Measurements from ENCODE around the gene SEMA4A. TPM values are rescaled to one million over a fixed set of nuclear protein-coding genes. Genes with fewer than 3 reads are reported as not detected.
"Not testable (repeated sequence)": the region's sequence is repeated elsewhere in the genome, so short reads cannot be mapped to it uniquely, and the experiment has no call there.

Gene SEMA4A
- total RNA-seq, 1 experiment from 2014 or later: 1.8 TPM

DNA sequence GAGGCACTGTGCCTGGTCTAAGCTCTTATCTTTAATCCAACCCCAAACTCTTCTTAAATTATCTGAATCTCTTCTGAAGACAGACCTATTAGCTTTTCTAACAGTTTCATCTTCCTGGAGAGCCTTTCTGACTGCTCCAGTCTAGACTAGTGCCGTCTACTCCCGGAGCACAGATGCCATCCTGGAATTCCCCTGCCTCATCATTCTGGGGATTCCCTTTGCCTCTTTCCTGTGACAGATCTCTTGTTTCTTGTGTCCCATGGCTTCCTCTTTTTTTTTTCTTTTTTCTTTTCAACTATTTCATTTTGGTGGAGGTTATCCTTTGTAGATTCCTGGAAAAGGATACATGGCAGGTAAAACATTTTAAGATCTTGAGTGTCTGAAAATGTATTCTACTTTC is 11.7 kb downstream of the SEMA4A start:
- DNase-seq (ENCODE audit: low read depth in 1 of 2, low spot score in 2 of 2): no peak
- no peak overlapping the region for H3K27ac ChIP-seq
- H3K27me3 ChIP-seq (replicated peaks): no peaks in the 10 kb centered on the region
- H3K36me3 ChIP-seq: no peaks in the 10 kb centered on the region
- H3K4me1 ChIP-seq (replicated peaks): peaks cover 37% of the 10 kb centered on the region
- H3K4me3 ChIP-seq: no peak overlapping the region
- H3K9me3 ChIP-seq (replicated peaks): no peaks in the 10 kb centered on the region

GRCh38 chr1:156167536-156167935 is 14.2 kb downstream of the SEMA4A start:
- peak overlapping the region; percentile 50 for H3K27ac ChIP-seq
- H3K4me3 ChIP-seq: no peak overlapping the region
- peak in 1 of 2 experiments; percentile 64 for DNase-seq (ENCODE audit: low read depth in 1 of 2, low spot score in 2 of 2)
- H3K4me1 ChIP-seq (replicated peaks): peaks cover 21% of the 10 kb centered on the region
- H3K27me3 ChIP-seq (replicated peaks): no peaks in the 10 kb centered on the region
- no peaks in the 10 kb centered on the region for H3K36me3 ChIP-seq
- H3K9me3 ChIP-seq (replicated peaks): no peaks in the 10 kb centered on the region

DNA sequence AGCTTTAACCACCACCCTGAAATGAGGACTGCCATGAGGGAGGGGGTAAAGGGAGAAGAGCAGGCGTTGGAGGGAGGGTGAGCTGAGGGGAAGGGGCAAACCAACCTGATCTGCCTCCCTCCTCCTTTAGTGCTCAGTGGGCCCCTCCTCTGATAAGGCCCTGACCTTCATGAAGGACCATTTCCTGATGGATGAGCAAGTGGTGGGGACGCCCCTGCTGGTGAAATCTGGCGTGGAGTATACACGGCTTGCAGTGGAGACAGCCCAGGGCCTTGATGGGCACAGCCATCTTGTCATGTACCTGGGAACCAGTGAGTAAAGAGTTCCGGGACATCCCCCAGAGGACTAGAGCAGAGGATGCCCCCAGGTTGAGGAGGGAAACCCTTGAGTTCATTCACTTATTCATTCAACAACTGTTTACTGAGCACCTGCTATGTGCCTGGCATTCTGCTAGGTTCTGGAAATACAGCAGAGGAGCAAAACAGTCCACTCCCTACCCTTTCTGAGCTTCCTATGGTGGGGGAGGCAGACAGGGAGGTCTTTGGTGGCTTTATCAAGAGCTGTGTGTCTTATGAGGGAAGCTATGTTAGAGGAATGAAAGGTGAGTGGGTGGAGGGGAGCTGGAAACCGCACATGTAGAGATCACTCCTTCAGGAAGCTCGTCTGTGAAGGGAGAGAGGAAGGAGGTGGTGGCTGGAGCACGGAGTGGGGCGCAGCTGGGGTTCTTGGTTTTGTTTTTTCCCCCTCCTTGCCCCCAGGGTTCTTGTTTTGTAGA is 19.5 kb downstream of the SEMA4A start:
- Histone ChIP-seq H3K27ac (no peak overlapping the region), H3K9me3 (replicated peaks) (no peaks in the 10 kb centered on the region), H3K36me3 (no peaks in the 10 kb centered on the region), H3K4me1 (replicated peaks) (peaks cover 12% of the 10 kb centered on the region), H3K27me3 (replicated peaks) (no peaks in the 10 kb centered on the region), H3K4me3 (no peak overlapping the region)
- DNase-seq (ENCODE audit: low read depth in 1 of 2, low spot score in 2 of 2): no peak

DNA sequence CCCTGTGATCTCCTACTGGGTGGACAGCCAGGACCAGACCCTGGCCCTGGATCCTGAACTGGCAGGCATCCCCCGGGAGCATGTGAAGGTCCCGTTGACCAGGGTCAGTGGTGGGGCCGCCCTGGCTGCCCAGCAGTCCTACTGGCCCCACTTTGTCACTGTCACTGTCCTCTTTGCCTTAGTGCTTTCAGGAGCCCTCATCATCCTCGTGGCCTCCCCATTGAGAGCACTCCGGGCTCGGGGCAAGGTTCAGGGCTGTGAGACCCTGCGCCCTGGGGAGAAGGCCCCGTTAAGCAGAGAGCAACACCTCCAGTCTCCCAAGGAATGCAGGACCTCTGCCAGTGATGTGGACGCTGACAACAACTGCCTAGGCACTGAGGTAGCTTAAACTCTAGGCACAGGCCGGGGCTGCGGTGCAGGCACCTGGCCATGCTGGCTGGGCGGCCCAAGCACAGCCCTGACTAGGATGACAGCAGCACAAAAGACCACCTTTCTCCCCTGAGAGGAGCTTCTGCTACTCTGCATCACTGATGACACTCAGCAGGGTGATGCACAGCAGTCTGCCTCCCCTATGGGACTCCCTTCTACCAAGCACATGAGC is 23.3 kb downstream of the SEMA4A start:
- Histone ChIP-seq H3K36me3 (no peaks in the 10 kb centered on the region), H3K27me3 (replicated peaks) (no peaks in the 10 kb centered on the region), H3K4me1 (replicated peaks) (peaks cover 7% of the 10 kb centered on the region; the same call in 1 of the 2 replicates), H3K4me3 (no peak overlapping the region), H3K27ac (no peak overlapping the region), H3K9me3 (replicated peaks) (no peaks in the 10 kb centered on the region)
- no peak for DNase-seq (ENCODE audit: low read depth in 1 of 2, low spot score in 2 of 2)

GRCh38 chr1:156177919-156178654 is 24.7 kb downstream of the SEMA4A start:
- no peaks in the 10 kb centered on the region for H3K36me3 ChIP-seq
- no peak overlapping the region for H3K4me3 ChIP-seq
- H3K27ac ChIP-seq: no peak overlapping the region
- no peak for DNase-seq (ENCODE audit: low read depth in 1 of 2, low spot score in 2 of 2)
- no peaks in the 10 kb centered on the region for H3K9me3 ChIP-seq (replicated peaks)
- H3K4me1 ChIP-seq (replicated peaks): peaks cover 7% of the 10 kb centered on the region; the same call in 1 of the 2 replicates
- no peaks in the 10 kb centered on the region for H3K27me3 ChIP-seq (replicated peaks)

DNA sequence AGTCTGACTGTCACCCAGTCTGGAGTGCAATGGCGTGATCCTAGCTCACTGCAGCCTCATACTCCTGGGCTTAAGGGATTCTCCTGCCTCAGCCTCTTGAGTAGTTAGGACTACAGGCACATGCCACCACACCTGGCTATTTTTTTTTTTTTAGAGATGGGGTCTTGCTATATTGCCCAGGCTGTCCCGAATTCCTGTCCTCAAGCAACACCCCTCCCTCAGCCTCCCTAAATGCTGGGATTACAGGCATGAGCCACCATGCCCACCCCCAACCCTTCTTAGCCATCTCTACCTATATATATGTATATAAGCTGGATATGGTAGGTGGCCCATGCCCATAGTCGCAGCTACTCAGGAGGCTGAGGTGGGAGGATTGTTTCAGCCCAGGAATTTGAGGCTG is 27.1 kb downstream of the SEMA4A start:
- DNase-seq (ENCODE audit: low read depth in 1 of 2, low spot score in 2 of 2): no peak

GRCh38 chr1:156181391-156181924 is 28.1 kb downstream of the SEMA4A start:
- not testable (repeated sequence) for H3K27ac ChIP-seq; H3K9me3 ChIP-seq (replicated peaks); H3K27me3 ChIP-seq (replicated peaks); DNase-seq (ENCODE audit: low read depth in 1 of 2, low spot score in 2 of 2); H3K4me3 ChIP-seq; H3K36me3 ChIP-seq; H3K4me1 ChIP-seq (replicated peaks)

More for the DNA sequence above, 27.1 kb downstream of the SEMA4A start:
- no peak overlapping the region for H3K4me3 ChIP-seq
- H3K4me1 ChIP-seq (replicated peaks): peaks cover 7% of the 10 kb centered on the region; the same call in 1 of the 2 replicates
- no peaks in the 10 kb centered on the region for H3K36me3 ChIP-seq
- H3K9me3 ChIP-seq (replicated peaks): no peaks in the 10 kb centered on the region
- H3K27ac ChIP-seq: no peak overlapping the region
- no peaks in the 10 kb centered on the region for H3K27me3 ChIP-seq (replicated peaks)

GRCh38 chr1:156182010-156182779 is 28.8 kb downstream of the SEMA4A start:
- H3K4me1 ChIP-seq (replicated peaks); DNase-seq (ENCODE audit: low read depth in 1 of 2, low spot score in 2 of 2); H3K27ac ChIP-seq; H3K36me3 ChIP-seq; H3K4me3 ChIP-seq; H3K9me3 ChIP-seq (replicated peaks); H3K27me3 ChIP-seq (replicated peaks): not testable (repeated sequence)

DNA sequence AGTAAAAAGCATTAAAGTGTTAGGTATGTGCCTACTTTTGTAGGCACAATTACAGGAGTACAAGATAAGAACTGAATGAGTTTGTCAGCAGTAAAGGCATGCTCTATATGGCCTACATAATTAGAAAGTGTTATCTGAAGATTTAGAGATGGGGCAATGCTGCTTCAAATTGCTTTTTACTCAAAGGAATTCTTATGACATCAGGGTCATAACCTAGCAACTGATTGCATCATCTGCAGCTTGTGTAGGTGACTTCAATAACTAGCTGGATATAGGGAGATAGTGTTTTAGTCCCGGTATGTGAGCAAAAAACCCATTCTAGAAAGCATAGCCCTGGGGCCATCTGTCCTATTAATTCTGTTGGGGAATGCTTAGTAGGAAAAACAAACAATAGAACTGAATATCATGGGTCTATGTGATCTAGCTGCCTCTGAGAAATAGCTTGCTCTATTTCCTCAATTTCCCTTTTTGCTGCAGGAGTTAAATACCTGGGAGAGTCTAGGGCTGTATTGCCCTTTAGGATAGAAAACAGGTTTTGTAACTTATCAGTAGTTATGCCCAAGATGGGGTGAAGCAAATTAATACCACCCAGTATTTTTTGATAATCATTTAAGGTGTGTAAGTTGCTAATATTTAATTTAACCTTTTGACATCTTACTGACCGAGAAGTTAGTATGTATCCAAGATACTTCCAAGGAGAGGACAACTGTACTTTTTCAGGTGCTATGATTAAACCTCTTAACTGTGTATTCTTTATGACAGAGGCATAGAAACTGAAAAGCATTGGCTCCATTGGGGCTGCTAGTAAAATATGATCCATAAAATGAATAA is 33.2 kb downstream of the SEMA4A start:
- not testable (repeated sequence) for H3K27me3 ChIP-seq (replicated peaks); H3K36me3 ChIP-seq; DNase-seq (ENCODE audit: low read depth in 1 of 2, low spot score in 2 of 2); H3K27ac ChIP-seq; H3K9me3 ChIP-seq (replicated peaks); H3K4me1 ChIP-seq (replicated peaks); H3K4me3 ChIP-seq

GRCh38 chr1:156190265-156190664 is 36.9 kb downstream of the SEMA4A start:
- H3K27me3 ChIP-seq (replicated peaks); DNase-seq (ENCODE audit: low read depth in 1 of 2, low spot score in 2 of 2); H3K9me3 ChIP-seq (replicated peaks); H3K27ac ChIP-seq; H3K4me1 ChIP-seq (replicated peaks); H3K36me3 ChIP-seq; H3K4me3 ChIP-seq: not testable (repeated sequence)

GRCh38 chr1:156191292-156191964 is 38.0 kb downstream of the SEMA4A start:
- Histone ChIP-seq H3K27ac (no peak overlapping the region), H3K4me3 (no peak overlapping the region), H3K27me3 (replicated peaks) (no peaks in the 10 kb centered on the region), H3K36me3 (peaks cover 10% of the 10 kb centered on the region), H3K4me1 (replicated peaks) (peaks cover 7% of the 10 kb centered on the region), H3K9me3 (replicated peaks) (no peaks in the 10 kb centered on the region)
- DNase-seq (ENCODE audit: low read depth in 1 of 2, low spot score in 2 of 2): no peak

DNA sequence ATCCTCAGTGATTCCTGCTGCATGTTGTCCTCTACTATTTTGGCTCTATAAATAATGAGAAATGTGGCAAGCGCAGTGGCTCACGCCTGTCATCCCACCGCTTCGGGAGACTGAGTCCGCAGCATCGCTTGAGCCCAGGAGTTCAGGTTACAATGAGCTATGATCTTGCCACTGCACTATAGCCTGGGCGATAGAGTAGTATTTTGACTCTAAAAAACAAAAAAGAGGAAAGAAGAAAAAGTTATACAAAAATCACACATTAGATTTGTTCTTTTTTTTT is 39.8 kb downstream of the SEMA4A start:
- H3K27ac ChIP-seq: peak overlapping the region; percentile 87
- peaks cover 7% of the 10 kb centered on the region for H3K4me1 ChIP-seq (replicated peaks)
- no peaks in the 10 kb centered on the region for H3K9me3 ChIP-seq (replicated peaks)
- H3K4me3 ChIP-seq: peak overlapping the region; percentile 64
- H3K27me3 ChIP-seq (replicated peaks): no peaks in the 10 kb centered on the region
- peaks cover 14% of the 10 kb centered on the region for H3K36me3 ChIP-seq
- no peak for DNase-seq (ENCODE audit: low read depth in 1 of 2, low spot score in 2 of 2)

Measured in SJSA1 (cell line).